ENCODE results near the gene TMED4. TPM values are rescaled to one million over a fixed set of nuclear protein-coding genes. Genes with fewer than 3 reads are reported as not detected.

The TMED4 gene
- polyA plus RNA-seq, 1 of the 3 experiments (the other 2 are of a cell fraction) = 145 TPM

GRCh38 chr7:44541876-44542610 is 40.0 kb downstream of the TMED4 start:
- Histone ChIP-seq H3K27ac (ENCODE audit: low read depth in 2 of 2, low read length in 1 of 2) (no peak overlapping the region), H3K27me3 (ENCODE audit: insufficient read depth) (no peaks in the 10 kb centered on the region), H3K4me1 (ENCODE audit: control insufficient read depth in 1 of 2, insufficient read depth in 2 of 2, low read depth in 1 of 2, low read length in 1 of 2) (peaks cover 0 to 16% of the 10 kb centered on the region in 2 experiments; a peak in 1 of 4 replicates), H3K4me2 (no peak overlapping the region), H2AFZ (ENCODE audit: low read depth) (no peak overlapping the region), H3K9me3 (no peaks in the 10 kb centered on the region), H3K9me2 (no peaks in the 10 kb centered on the region), H3K9ac (no peak overlapping the region), H3F3A (replicated peaks; ENCODE audit: insufficient read depth) (no peaks in the 10 kb centered on the region), H3K4me3 (ENCODE audit: low read depth in 2 of 2, low read length in 1 of 2) (no peak overlapping the region), H3K36me3 (replicated peaks in 1 of 2; ENCODE audit: control insufficient read depth in 1 of 2, insufficient read depth in 2 of 2, low read length in 1 of 2) (no peaks in the 10 kb centered on the region), H4K20me1 (ENCODE audit: insufficient read depth) (no peaks in the 10 kb centered on the region), H3K79me2 (ENCODE audit: insufficient read depth) (no peaks in the 10 kb centered on the region)
- peak; percentile 27 for DNase-seq
- ChIA-PET POLR2A (interaction anchor here (1.4 kb wide), 1 partner anchor 22 kb away, joined by 3 read pairs; no protein-coding TSS in a partner anchor), CTCF (interaction anchor here (1.1 to 9.1 kb wide), 4 partner anchors 7 to 300 kb away, joined by 3 to 55 read pairs (median 20); no protein-coding TSS in a partner anchor)
- 66% methylated on average over 6 of the region's 6 CpGs for WGBS (ENCODE audit: low lambda C conversion rate)
- TF ChIP-seq NFIC (IDR thresholded peaks at IDR 0.05; ENCODE audit: borderline replicate concordance) (no peak), TAF1 (IDR thresholded peaks at IDR 0.05; ENCODE audit: borderline replicate concordance, low read depth, low read length) (no peak), ELF1 (IDR thresholded peaks at IDR 0.05) (no peak), MXI1 (IDR thresholded peaks at IDR 0.05; ENCODE audit: low read depth, low read length) (no peak), CHD2 (IDR thresholded peaks at IDR 0.05; ENCODE audit: low read length, partially characterized antibody) (no peak), RCOR1 (IDR thresholded peaks at IDR 0.05; ENCODE audit: low read length) (no peak), FOXM1 (IDR thresholded peaks at IDR 0.05; ENCODE audit: low read depth) (no peak), RXRA (IDR thresholded peaks at IDR 0.05; ENCODE audit: borderline replicate concordance, low read depth) (no peak)

- H3K27ac ChIP-seq (ENCODE audit: low read depth in 2 of 2, low read length in 1 of 2) = no peak within 1 kb of the TSS; a peak in 1 of 4 replicates
- ChIA-PET CTCF (interaction anchor here (1.6 to 9.1 kb wide), 2 partner anchors 24 to 299 kb away, joined by 5 to 55 read pairs; no protein-coding TSS in a partner anchor), POLR2A (interaction anchor here (1.4 kb wide), 1 partner anchor 23 kb away, joined by 3 read pairs; no protein-coding TSS in a partner anchor)
- peak; percentile 62 for DNase-seq
- H3K36me3 ChIP-seq (replicated peaks in 1 of 2; ENCODE audit: control insufficient read depth in 1 of 2, insufficient read depth in 2 of 2, low read length in 1 of 2) = no peaks in the 10 kb centered on the region
- no peaks in the 10 kb centered on the region for H3K9me3 ChIP-seq
- no peaks in the 10 kb centered on the region for H4K20me1 ChIP-seq (ENCODE audit: insufficient read depth)
- no peak within 1 kb of the TSS for H3K9ac ChIP-seq
- H3K4me2 ChIP-seq = no peak within 1 kb of the TSS
- H2AFZ ChIP-seq (ENCODE audit: low read depth) = no peak within 1 kb of the TSS
- no peaks in the 10 kb centered on the region for H3K79me2 ChIP-seq (ENCODE audit: insufficient read depth)
- no peaks in the 10 kb centered on the region for H3F3A ChIP-seq (replicated peaks; ENCODE audit: insufficient read depth)
- WGBS (ENCODE audit: low lambda C conversion rate) = 75% methylated on average over 19 of the region's 20 CpGs
- H3K9me2 ChIP-seq = no peaks in the 10 kb centered on the region
- H3K4me1 ChIP-seq (ENCODE audit: control insufficient read depth in 1 of 2, insufficient read depth in 2 of 2, low read depth in 1 of 2, low read length in 1 of 2) = peaks cover 0 to 16% of the 10 kb centered on the region in 2 experiments; a peak in 1 of 4 replicates
- H3K27me3 ChIP-seq (ENCODE audit: insufficient read depth) = no peaks in the 10 kb centered on the region
- TF ChIP-seq, protein P1, sequence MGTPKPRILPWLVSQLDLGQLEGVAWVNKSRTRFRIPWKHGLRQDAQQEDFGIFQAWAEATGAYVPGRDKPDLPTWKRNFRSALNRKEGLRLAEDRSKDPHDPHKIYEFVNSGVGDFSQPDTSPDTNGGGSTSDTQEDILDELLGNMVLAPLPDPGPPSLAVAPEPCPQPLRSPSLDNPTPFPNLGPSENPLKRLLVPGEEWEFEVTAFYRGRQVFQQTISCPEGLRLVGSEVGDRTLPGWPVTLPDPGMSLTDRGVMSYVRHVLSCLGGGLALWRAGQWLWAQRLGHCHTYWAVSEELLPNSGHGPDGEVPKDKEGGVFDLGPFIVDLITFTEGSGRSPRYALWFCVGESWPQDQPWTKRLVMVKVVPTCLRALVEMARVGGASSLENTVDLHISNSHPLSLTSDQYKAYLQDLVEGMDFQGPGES (IDR thresholded peaks at IDR 0.05; ENCODE audit: low read depth, low read length) = no peak
- no peak for TF ChIP-seq TAF1 (IDR thresholded peaks at IDR 0.05; ENCODE audit: borderline replicate concordance, low read depth, low read length)
- no peak for TF ChIP-seq SMC3 (IDR thresholded peaks at IDR 0.05; ENCODE audit: low read depth, low read length)
- TF ChIP-seq, protein P2, sequence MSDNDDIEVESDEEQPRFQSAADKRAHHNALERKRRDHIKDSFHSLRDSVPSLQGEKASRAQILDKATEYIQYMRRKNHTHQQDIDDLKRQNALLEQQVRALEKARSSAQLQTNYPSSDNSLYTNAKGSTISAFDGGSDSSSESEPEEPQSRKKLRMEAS (IDR thresholded peaks at IDR 0.05; ENCODE audit: low read depth) = no peak
- TF ChIP-seq FOSL2 (IDR thresholded peaks at IDR 0.05; ENCODE audit: borderline replicate concordance, low read depth) = no peak
- TF ChIP-seq JUND (IDR thresholded peaks at IDR 0.05) = no peak
- no peak for TF ChIP-seq ELF1 (IDR thresholded peaks at IDR 0.05)
- TF ChIP-seq EP300 (IDR thresholded peaks at IDR 0.05; ENCODE audit: borderline replicate concordance in 1 of 2, low read depth in 1 of 2, low read length in 1 of 2) = no peak
- no peak for TF ChIP-seq RFX5 (IDR thresholded peaks at IDR 0.05; ENCODE audit: low read length)
- no peak for TF ChIP-seq CTCF (IDR thresholded peaks at IDR 0.05)
- no peak for TF ChIP-seq MEF2A (IDR thresholded peaks at IDR 0.05; ENCODE audit: borderline replicate concordance, low read depth)
- TF ChIP-seq POLR2AphosphoS5 (IDR thresholded peaks at IDR 0.05; ENCODE audit: low read depth, low read length) = no peak
- no peak for TF ChIP-seq FOXM1 (IDR thresholded peaks at IDR 0.05; ENCODE audit: low read depth)
- TF ChIP-seq TCF12 (IDR thresholded peaks at IDR 0.05) = no peak
- TF ChIP-seq NFIC (IDR thresholded peaks at IDR 0.05; ENCODE audit: borderline replicate concordance) = no peak
- no peak for TF ChIP-seq RAD21 (IDR thresholded peaks at IDR 0.05; ENCODE audit: low read length)
- TF ChIP-seq RXRA (IDR thresholded peaks at IDR 0.05; ENCODE audit: borderline replicate concordance, low read depth) = no peak
- no peak for TF ChIP-seq GATA2 (CRISPR knock-in tag; IDR thresholded peaks at IDR 0.05)
- TF ChIP-seq GABPA (IDR thresholded peaks at IDR 0.05; ENCODE audit: low read depth) = no peak
- no peak within 1 kb of the TSS for H3K4me3 ChIP-seq (ENCODE audit: low read depth in 2 of 2, low read length in 1 of 2)
Observed at GRCh38 chr7:44541028-44541869, 40.8 kb downstream of the TMED4 start, which contains the start of gene NPC1L1. Gene NPC1L1 (minus strand): TSS chr7:44541330. CDS start chr7:44541259, 71 bp downstream.

Data from SK-N-SH (cell line).